H1 (cell line): ENCODE measurements around the gene CRTC3. TPM values are rescaled to one million over a fixed set of nuclear protein-coding genes. Genes with fewer than 3 reads are reported as not detected.

Experiments
- CBX8 ChIP-seq: fragments of 300-800, 300-1000 bp; sonication (generic); IDR thresholded peaks from 2 replicates; pipeline ENCODE4 v1.7.1; 2016; ENCODE audit warnings: low read depth, low read length, borderline replicate concordance
- EZH2 ChIP-seq: fragments of 200-600 bp; sonication (generic); IDR thresholded peaks from 2 replicates; pipeline ENCODE4 v1.7.1; 2012; ENCODE audit warnings: low read depth, mild to moderate bottlenecking, moderate library complexity, low read length, inconsistent platforms; ENCODE audit not compliant: severe bottlenecking
- HDAC2 ChIP-seq, 2 experiments: fragments of 300-600 bp in 1 of 2; sonication (generic) in 1 of 2; IDR thresholded peaks; 2 replicates each; pipeline ENCODE4 v1.6.1; 2011 to 2012; ENCODE audit warnings: low read depth in 2 of 2, low read length in 2 of 2, mild to moderate bottlenecking in 2 of 2, moderate library complexity in 2 of 2, borderline replicate concordance in 1 of 2, inconsistent platforms in 1 of 2
- JUND ChIP-seq: IDR thresholded peaks from 2 replicates; pipeline ENCODE4 v1.6.1; 2011; ENCODE audit warnings: mild to moderate bottlenecking, improper control_type of control experiment, low read length
- POU5F1 ChIP-seq: IDR thresholded peaks from 2 replicates; pipeline ENCODE4 v1.6.1; 2011; ENCODE audit warnings: low read depth, mild to moderate bottlenecking, low read length, moderate library complexity
- RXRA ChIP-seq: IDR thresholded peaks from 2 replicates; pipeline ENCODE4 v1.6.1; 2011; ENCODE audit warnings: low read depth, mild to moderate bottlenecking, low read length, moderate library complexity; ENCODE audit not compliant: insufficient read depth
- polyA plus RNA-seq, 7 experiments: library from polyadenylated mRNA; depleted of rRNA in 3 of 7; stranded (reverse) in 5 of 7; unstranded in 2 of 7; fragments of >200 nt in 5 of 7; fragments of 200-250 nt in 2 of 7; gene quantifications; 1 replicate in 5 of 7; 2 replicates in 1 of 7; 4 replicates in 1 of 7; pipeline versions ENCODE4 v1.2.1 to v1.2.3, GENCODE V29; 2011 to 2013; ENCODE audit warnings: missing spikeins in 2 of 7, mixed read lengths in 2 of 7
- total RNA-seq: library from RNA; stranded (reverse); fragmentation: NEBNext Ultra II Directional; extraction: Animal tissue kit (Norgen Biotek cat#: 25700); gene quantifications from 2 replicates; pipeline ENCODE4 v1.2.1, GENCODE V29; 2021

CRTC3 gene
- total and polyA plus RNA-seq, 2 of the 8 experiments (the other 6 are each of a cell fraction or from before 2014, with no cell fraction given), result 5.0 to 5.3 TPM

DNA sequence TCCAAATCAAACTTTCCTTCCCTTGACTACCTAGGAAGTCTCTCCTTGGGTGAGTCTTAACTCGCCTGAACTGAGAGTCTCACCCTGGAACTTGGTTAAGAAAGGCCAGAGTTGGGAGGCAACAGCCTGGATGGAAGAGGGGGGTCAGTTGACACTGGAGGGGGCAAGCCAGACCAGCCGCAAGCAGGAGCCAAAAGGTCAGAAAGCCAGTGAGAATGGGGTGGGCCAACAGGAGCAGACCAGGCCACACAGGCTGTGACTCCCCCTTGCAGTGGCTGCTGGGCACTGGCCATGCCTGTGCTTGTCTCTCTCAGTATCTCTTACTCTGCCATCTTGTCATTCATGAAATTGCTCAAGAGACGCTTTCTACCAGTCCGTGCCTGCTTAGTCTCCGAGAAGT is 32.9 kb downstream of the CRTC3 start (continued):
- no peak for TF ChIP-seq CBX8
- no peak for TF ChIP-seq POU5F1
- TF ChIP-seq JUND, result no peak
- no peak for TF ChIP-seq HDAC2 (IDR thresholded peaks at IDR 0.05; ENCODE audit: borderline replicate concordance in 1 of 2, low read depth in 2 of 2, low read length in 2 of 2)
- no peak for TF ChIP-seq EZH2
- TF ChIP-seq RXRA, result no peak
